GM19467 (cell line): ENCODE data around the gene SERINC2.

Source experiments
- ATAC-seq: cut with Tn5 transposase; IDR thresholded peaks from one replicate; pipeline ENCODE4 v1.9.1; 2021; ENCODE audit warnings: mild to moderate bottlenecking, moderate library complexity; ENCODE audit not compliant: unreplicated experiment

SERINC2 gene

GRCh38 chr1:31412732-31413404 is at the start of gene SERINC2:
Gene SERINC2, plus strand, starts transcription at chr1:31413213. Its CDS starts 53 bp downstream, at chr1:31413266.
- no peak for ATAC-seq

GRCh38 chr1:31364561-31365250 is 48.3 kb upstream of the SERINC2 start:
- ATAC-seq = no peak

DNA sequence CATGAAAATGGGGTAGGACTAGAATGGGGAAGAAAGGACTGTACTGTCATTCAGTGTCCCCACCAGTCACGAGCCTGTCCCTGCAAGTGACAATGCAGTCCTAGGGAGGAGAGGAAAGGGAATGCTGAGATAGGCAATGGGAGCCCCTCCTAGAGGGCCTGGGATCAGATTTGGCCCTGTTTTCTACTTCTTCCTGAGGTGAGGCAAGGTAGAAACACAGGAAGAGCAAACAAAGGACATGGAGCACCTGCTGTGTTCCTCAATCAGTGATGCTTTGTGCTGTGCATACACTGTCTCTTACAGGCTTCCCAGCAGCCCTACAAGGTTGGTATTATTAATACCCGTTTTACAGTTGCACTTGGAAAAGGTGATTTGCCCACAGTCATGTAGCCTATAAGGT is 46.2 kb upstream of the SERINC2 start:
- ATAC-seq = no peak

GRCh38 chr1:31368611-31369107 is 44.4 kb upstream of the SERINC2 start:
- no peak for ATAC-seq

- no peak for ATAC-seq
These were observed 43.0 kb upstream of the SERINC2 start for GRCh38 chr1:31370021-31370420.

GRCh38 chr1:31370565-31370964 is 42.4 kb upstream of the SERINC2 start:
- no peak for ATAC-seq

DNA sequence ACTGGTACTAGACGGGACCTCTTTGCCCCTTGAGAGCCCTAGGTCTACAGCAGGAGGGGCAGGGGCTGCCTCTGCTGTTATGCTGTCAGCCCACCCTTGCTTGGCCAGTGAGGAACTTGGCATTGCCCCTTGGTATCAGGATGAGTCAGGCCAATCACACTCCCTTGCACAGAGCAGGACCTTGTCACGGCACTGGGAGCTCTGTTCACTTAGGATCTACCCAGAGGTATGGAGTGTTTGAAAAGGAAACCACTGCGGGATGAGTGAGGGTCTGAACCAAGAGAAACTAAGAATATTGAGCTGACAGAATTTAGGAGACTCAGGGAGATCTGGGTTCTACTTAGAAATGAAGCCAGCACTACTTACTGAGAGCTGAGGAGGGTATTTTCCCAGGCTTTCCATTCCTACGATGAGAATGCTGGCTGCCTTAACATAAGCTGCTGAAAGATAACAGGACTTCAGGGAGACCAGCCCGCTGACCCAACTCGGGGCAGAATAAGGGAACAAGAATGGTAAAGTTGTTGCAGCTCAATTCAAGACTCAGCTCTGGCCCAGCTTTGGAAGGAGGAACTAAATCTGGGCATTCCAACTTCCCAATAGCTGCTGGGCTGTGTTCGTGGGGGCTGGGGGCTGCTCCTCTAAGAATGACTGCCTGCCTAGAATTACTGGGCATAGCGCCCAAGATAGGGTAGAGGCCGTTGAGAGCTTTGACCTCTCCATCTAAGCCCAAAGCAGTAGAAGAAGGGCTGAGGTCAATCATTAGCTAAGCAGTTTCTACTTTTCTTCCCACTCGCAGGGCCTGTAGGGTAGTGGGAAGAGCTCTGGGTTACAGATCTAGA is 41.7 kb upstream of the SERINC2 start:
- ATAC-seq = no peak

GRCh38 chr1:31372051-31372450 is 41.0 kb upstream of the SERINC2 start:
- ATAC-seq = no peak

DNA sequence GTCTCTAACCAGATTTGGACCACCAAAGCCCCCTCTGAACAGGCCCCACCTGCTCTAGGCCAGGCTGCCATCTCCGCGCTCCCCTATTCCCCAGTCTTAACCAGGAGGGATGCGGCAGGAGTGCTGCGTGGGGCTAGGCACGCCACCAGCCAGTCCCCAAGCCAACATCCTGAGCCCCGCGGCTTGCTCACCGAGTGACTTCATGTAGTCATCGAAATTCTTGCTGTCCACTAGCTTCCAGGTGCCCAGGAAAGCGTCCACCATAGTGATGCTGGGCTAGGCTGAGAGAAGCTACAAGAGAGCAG is 40.3 kb upstream of the SERINC2 start:
- ATAC-seq = no peak

DNA sequence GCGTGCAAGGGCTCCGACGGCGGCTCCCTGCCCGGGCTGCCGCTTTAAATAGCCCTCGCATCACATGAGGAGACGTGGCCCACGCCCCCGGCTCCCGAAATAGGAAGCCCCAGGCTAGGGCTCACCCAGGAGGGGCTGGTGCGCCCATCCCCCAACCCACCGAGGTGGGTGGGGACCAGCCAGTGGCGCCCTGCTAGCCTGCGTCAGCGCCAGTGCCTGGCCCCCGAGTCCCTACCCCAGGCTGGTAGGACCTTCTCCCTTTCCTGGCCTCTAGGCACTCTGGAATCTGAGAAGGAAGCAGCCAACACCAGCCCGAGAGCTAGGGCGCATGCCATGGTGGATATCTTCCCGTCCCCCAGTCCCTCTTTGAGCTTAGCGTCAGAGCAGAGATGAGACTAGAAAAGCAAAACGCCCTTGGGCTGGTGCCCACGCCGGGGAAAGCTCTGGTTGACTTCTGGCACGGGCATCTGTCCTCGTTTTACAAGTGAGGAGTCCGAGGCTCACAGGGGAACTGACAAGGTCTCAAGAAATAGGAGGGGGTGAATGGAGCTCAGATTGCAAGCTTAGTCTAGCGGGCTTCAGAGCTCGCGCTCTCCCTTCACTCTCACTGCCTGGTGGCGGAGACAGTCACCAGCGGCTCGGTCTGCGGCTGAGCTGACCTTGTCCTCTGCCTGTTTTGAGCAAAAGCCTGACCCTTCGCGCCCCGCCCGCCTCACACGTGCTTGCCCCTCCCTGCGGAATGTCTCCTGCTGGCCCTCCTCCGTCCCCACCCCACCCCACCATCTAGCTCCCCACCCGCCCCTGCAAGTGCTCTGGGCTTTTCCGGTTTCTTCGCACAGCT is 39.7 kb upstream of the SERINC2 start, which contains the start of gene FABP3:
FABP3 (minus strand) TSS at position 21 of the 841 bp plus-strand sequence. CDS start 62 bp downstream, outside the sequence.
- no peak for ATAC-seq

DNA sequence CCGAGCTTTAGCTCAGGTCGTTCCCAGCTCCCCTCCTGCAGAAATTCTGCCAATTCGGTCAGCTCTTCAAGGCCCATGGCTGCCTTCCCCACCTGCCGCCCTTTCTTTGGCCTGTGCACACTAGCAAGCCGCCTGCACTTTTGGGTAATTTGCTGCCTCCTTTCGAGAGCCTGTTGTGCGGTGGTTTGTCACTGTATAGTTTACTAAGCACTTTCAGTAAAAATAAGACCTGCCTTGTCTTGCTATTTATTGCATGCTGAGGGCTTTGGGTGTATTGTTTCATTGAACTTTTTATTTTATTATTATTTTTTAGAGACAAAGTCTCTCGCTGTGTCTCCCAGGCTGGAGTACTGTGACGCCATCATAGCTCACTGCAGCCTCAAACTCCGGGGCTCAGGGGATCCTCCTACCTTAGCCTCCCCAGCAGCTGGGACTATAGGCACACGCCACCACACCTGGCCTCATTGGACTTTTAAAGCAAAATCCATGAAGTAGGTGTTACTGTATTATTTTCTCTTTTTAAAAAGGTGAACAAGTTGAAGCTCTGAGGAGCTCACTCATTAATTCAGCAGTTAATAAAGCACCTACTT is 39.0 kb upstream of the SERINC2 start:
- no peak for ATAC-seq

DNA sequence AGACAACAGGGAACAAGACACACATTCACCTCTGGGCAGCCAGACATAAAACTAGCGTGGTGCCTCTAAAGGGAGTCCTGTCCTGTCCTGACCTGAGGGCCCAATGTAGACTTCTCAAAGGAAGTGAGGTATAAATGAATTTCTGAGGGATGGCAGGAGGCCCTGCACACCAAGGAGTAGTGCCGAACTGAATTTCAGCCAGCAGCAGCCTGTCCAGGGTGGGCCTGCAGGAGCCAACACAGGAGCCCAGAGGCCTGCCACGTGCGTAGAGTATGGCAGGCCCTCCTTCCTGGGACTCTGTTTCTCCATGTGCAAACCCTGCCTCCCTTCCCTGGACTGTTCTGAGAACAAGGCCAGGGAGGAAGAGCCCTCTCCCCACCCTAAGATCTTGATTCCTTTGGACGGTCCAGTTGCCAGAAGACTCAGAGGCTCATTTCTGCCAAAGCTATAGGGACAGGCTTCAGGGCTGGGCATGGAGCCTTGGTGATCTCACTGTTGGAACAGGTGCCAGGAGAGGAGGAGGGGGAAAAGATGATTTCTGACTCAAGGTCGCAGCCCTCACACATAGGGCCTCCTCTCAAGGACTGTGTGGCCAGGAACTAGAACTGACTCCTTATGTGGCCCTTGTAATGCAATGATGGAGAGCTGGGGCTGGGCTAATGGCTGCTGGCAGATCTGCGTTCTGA is 38.4 kb upstream of the SERINC2 start:
- ATAC-seq = no peak

GRCh38 chr1:31376375-31377134 is 36.5 kb upstream of the SERINC2 start:
- no peak for ATAC-seq

- ATAC-seq = no peak
These were observed 35.6 kb upstream of the SERINC2 start for GRCh38 chr1:31377364-31377863.

DNA sequence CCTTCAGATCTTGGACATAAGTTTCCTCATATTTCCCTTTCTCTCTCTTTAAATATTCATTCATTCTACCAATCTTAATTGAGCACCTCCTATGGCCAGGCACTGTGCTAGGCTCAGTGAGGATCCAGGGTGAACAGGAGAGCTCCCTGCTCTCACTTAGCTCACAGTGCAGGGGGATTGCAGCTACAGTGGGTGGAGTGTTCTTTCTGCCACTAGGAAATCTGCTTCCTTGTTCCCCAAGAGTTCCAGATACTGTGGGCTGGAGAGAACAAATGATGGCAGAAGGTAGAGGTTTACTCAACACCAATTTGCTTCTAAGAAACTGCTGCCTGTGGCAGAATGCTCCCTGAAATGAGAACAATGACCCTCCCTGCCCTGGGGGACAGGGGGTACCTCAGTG is 35.0 kb upstream of the SERINC2 start:
- ATAC-seq = no peak

GRCh38 chr1:31380181-31380580 is 32.8 kb upstream of the SERINC2 start:
- no peak for ATAC-seq

- ATAC-seq = no peak
These were observed 31.4 kb upstream of the SERINC2 start for GRCh38 chr1:31381394-31382294.
